Fibroblast of skin of left biceps (primary cell): ENCODE results near the gene SLC37A1.

Experiments used
- DNase-seq, 2 experiments: peaks; one replicate each; pipeline ENCODE4 v3.0.0-alpha.2; 2013; ENCODE audit warnings: low read depth in 2 of 2

The SLC37A1 gene

GRCh38 chr21:42545317-42545716 lies 31.7 kb downstream of the SLC37A1 start:
- DNase-seq: no peak

GRCh38 chr21:42545745-42546144 lies 32.1 kb downstream of the SLC37A1 start:
- DNase-seq: no peak

- DNase-seq: no peak
Measured at GRCh38 chr21:42546433-42546832, 32.8 kb downstream of the SLC37A1 start.

- no peak for DNase-seq
Measured at GRCh38 chr21:42547001-42547905, 33.6 kb downstream of the SLC37A1 start.

- DNase-seq: no peak
Measured at GRCh38 chr21:42547906-42548365, 34.3 kb downstream of the SLC37A1 start.

GRCh38 chr21:42548687-42549406 lies 35.2 kb downstream of the SLC37A1 start:
- DNase-seq: no peak

GRCh38 chr21:42550817-42551216 lies 37.2 kb downstream of the SLC37A1 start:
- DNase-seq: no peak

GRCh38 chr21:42552407-42553336 lies 39.0 kb downstream of the SLC37A1 start:
- no peak for DNase-seq

GRCh38 chr21:42553435-42553834 lies 39.8 kb downstream of the SLC37A1 start:
- DNase-seq: no peak

- DNase-seq: no peak
Measured at GRCh38 chr21:42554251-42554961, 40.8 kb downstream of the SLC37A1 start.

GRCh38 chr21:42555756-42556438 lies 42.2 kb downstream of the SLC37A1 start:
- DNase-seq: no peak

- DNase-seq: no peak
Measured at GRCh38 chr21:42556476-42556875, 42.8 kb downstream of the SLC37A1 start.

GRCh38 chr21:42556960-42557359 lies 43.3 kb downstream of the SLC37A1 start:
- DNase-seq: no peak

GRCh38 chr21:42557420-42557819 lies 43.8 kb downstream of the SLC37A1 start:
- DNase-seq: no peak

GRCh38 chr21:42558368-42558767 lies 44.7 kb downstream of the SLC37A1 start:
- no peak for DNase-seq

GRCh38 chr21:42558846-42559245 lies 45.2 kb downstream of the SLC37A1 start:
- no peak for DNase-seq

GRCh38 chr21:42559326-42559725 lies 45.7 kb downstream of the SLC37A1 start:
- DNase-seq: no peak

GRCh38 chr21:42560517-42561179 lies 47.0 kb downstream of the SLC37A1 start:
- DNase-seq: no peak

- DNase-seq: no peak
Measured at GRCh38 chr21:42561762-42562650, 48.4 kb downstream of the SLC37A1 start.
